Thoracic aorta (tissue), 2 donors: ENCODE results near the gene ZNF385D. TPM values are rescaled to one million over a fixed set of nuclear protein-coding genes. Genes with fewer than 3 reads are reported as not detected.

ENCODE experiments used
- ATAC-seq: fragments of 150-250 bp; one replicate; pipeline ENCODE4 v1.8.0; 2017; ENCODE audit warnings: low read depth; ENCODE audit not compliant: insufficient number of reproducible peaks, low FRiP score
- DNase-seq: peaks from one replicate; pipeline ENCODE4 v3.0.0-alpha.2; 2020; ENCODE audit warnings: low spot score
- H3K27ac ChIP-seq, 2 donors: fragments of 200-600 bp; sonication (generic); 1 replicate in 1 of 2; 2 replicates in 1 of 2; pipeline ENCODE4 v1.5.1; 2016; ENCODE audit warnings: mild to moderate bottlenecking in 2 of 2, moderate library complexity in 2 of 2
- H3K27me3 ChIP-seq: fragments of 200-600 bp; sonication (generic); replicated peaks from 2 replicates; pipeline ENCODE4 v1.6.0; 2016; ENCODE audit warnings: mild to moderate bottlenecking; ENCODE audit not compliant: insufficient read depth
- H3K36me3 ChIP-seq: fragments of 200-600 bp; sonication (generic); one replicate; pipeline ENCODE4 v1.5.1; 2016
- H3K4me1 ChIP-seq, 2 donors: fragments of 200-600 bp; sonication (generic); 1 replicate in 1 of 2; 2 replicates in 1 of 2; pipeline versions ENCODE4 v1.5.1 to v1.6.0; 2016; ENCODE audit warnings: low read depth in 2 of 2, mild to moderate bottlenecking in 1 of 2; ENCODE audit not compliant: control insufficient read depth in 1 of 2
- H3K4me3 ChIP-seq: fragments of 200-600 bp; sonication (generic); 2 replicates; pipeline ENCODE4 v1.5.1; 2016; ENCODE audit warnings: mild to moderate bottlenecking
- H3K9me3 ChIP-seq: fragments of 200-600 bp; sonication (generic); 2 replicates; pipeline ENCODE4 v1.5.1; 2016
- CTCF ChIP-seq: fragments of 200-600 bp; sonication (generic); IDR thresholded peaks from one replicate; pipeline ENCODE4 v1.5.1; 2019; ENCODE audit warnings: antibody characterized with exemption
- total RNA-seq, 2 donors: library from RNA; depleted of rRNA; stranded (reverse); fragments of >200 nt; gene quantifications; one replicate each; pipeline versions ENCODE4 v1.1.0 to v1.2.3, GENCODE V29; 2016

ZNF385D gene
- total RNA-seq, 2 donors from 2014 or later = 15.8 to 81.3 TPM

GRCh38 chr3:21729331-21729730 lies 21.7 kb downstream of the ZNF385D start:
- Histone ChIP-seq H3K36me3 (no peaks in the 10 kb centered on the region), H3K27ac (no peak overlapping the region), H3K4me3 (no peak overlapping the region), H3K9me3 (no peaks in the 10 kb centered on the region), H3K27me3 (no peaks in the 10 kb centered on the region), H3K4me1 (peaks cover 4 to 36% of the 10 kb centered on the region in 2 donors)
- DNase-seq = no peak
- no peak for ATAC-seq
- TF ChIP-seq CTCF = no peak

GRCh38 chr3:21722768-21723167 lies 28.2 kb downstream of the ZNF385D start:
- no peak for ATAC-seq
- H3K27ac ChIP-seq = peak overlapping the region; percentile 60 to 92

GRCh38 chr3:21722301-21722700 lies 28.7 kb downstream of the ZNF385D start:
- Histone ChIP-seq H3K27ac (peak overlapping the region; percentile 60 to 92), H3K4me3 (no peak overlapping the region), H3K4me1 (peaks cover 27 to 73% of the 10 kb centered on the region in 2 donors), H3K9me3 (no peaks in the 10 kb centered on the region), H3K36me3 (no peaks in the 10 kb centered on the region), H3K27me3 (no peaks in the 10 kb centered on the region)
- no peak for TF ChIP-seq CTCF
- ATAC-seq (no peak), DNase-seq (no peak)

More at GRCh38 chr3:21722768-21723167, 28.2 kb downstream of the ZNF385D start:
- no peak for TF ChIP-seq CTCF
- H3K27me3 ChIP-seq = no peaks in the 10 kb centered on the region
- no peaks in the 10 kb centered on the region for H3K36me3 ChIP-seq
- no peak overlapping the region for H3K4me3 ChIP-seq
- no peak for DNase-seq
- H3K4me1 ChIP-seq = peaks cover 24 to 68% of the 10 kb centered on the region in 2 donors
- H3K9me3 ChIP-seq = no peaks in the 10 kb centered on the region

- H3K4me1 ChIP-seq = peaks cover 35 to 79% of the 10 kb centered on the region in 2 donors
- peak overlapping the region; percentile 60 to 92 for H3K27ac ChIP-seq
- no peak overlapping the region for H3K4me3 ChIP-seq
- no peak for DNase-seq
- H3K9me3 ChIP-seq = no peaks in the 10 kb centered on the region
- H3K36me3 ChIP-seq = no peaks in the 10 kb centered on the region
- no peaks in the 10 kb centered on the region for H3K27me3 ChIP-seq
- TF ChIP-seq CTCF = no peak
- ATAC-seq = no peak
These were observed 31.9 kb downstream of the ZNF385D start for GRCh38 chr3:21718943-21719591.

GRCh38 chr3:21718161-21718765 lies 32.7 kb downstream of the ZNF385D start:
- H3K9me3 ChIP-seq = no peaks in the 10 kb centered on the region
- TF ChIP-seq CTCF = no peak
- no peaks in the 10 kb centered on the region for H3K36me3 ChIP-seq
- peak overlapping the region; percentile 11 for H3K4me3 ChIP-seq
- H3K27me3 ChIP-seq = no peaks in the 10 kb centered on the region
- ATAC-seq = peak; percentile 86
- H3K27ac ChIP-seq = peak overlapping the region; percentile 82 to 92
- H3K4me1 ChIP-seq = peaks cover 35 to 72% of the 10 kb centered on the region in 2 donors
- DNase-seq = peak; percentile 28
